ENCODE measurements around the gene TEX19.

TEX19 gene

GRCh38 chr17:82338858-82339633 lies 20.0 kb upstream of the TEX19 start:
- peak overlapping the region; percentile 2 for H3K4me3 ChIP-seq (ENCODE audit: low read depth, low read length)
- no peak for TF ChIP-seq CTCF (IDR thresholded peaks at IDR 0.05; ENCODE audit: low read depth, low read length, missing control alignments)
- DNase-seq (ENCODE audit: low read depth): peak; percentile 35
- in situ Hi-C loops (cut with HindIII; ENCODE audit: low sequenced_read_pairs): no loop called here

GRCh38 chr17:82339634-82340580 lies 19.1 kb upstream of the TEX19 start:
- in situ Hi-C loops (cut with HindIII; ENCODE audit: low sequenced_read_pairs): loop anchor here (10.0 kb wide), 1 partner anchor 75 kb away; the partner anchor contains the start of genes HEXD and OGFOD3
- peak overlapping the region; percentile 2 for H3K4me3 ChIP-seq (ENCODE audit: low read depth, low read length)
- TF ChIP-seq CTCF (IDR thresholded peaks at IDR 0.05; ENCODE audit: low read depth, low read length, missing control alignments): no peak
- no peak for DNase-seq (ENCODE audit: low read depth)

- in situ Hi-C loops (cut with HindIII; ENCODE audit: low sequenced_read_pairs): loop anchor here (10.0 kb wide), 1 partner anchor 72 kb away; the partner anchor contains the start of genes HEXD and OGFOD3
- no peak overlapping the region for H3K4me3 ChIP-seq (ENCODE audit: low read depth, low read length)
- TF ChIP-seq CTCF (IDR thresholded peaks at IDR 0.05; ENCODE audit: low read depth, low read length, missing control alignments): no peak
Measured at GRCh38 chr17:82342361-82343079, 16.5 kb upstream of the TEX19 start.

GRCh38 chr17:82343560-82343959 lies 15.5 kb upstream of the TEX19 start:
- in situ Hi-C loops (cut with HindIII; ENCODE audit: low sequenced_read_pairs): loop anchor here (10.0 kb wide), 1 partner anchor 71 kb away; the partner anchor contains the start of genes HEXD and OGFOD3
- no peak overlapping the region for H3K4me3 ChIP-seq (ENCODE audit: low read depth, low read length)
- no peak for DNase-seq (ENCODE audit: low read depth)
- no peak for TF ChIP-seq CTCF (IDR thresholded peaks at IDR 0.05; ENCODE audit: low read depth, low read length, missing control alignments)

More at GRCh38 chr17:82342361-82343079, 16.5 kb upstream of the TEX19 start:
- no peak for DNase-seq (ENCODE audit: low read depth)

GRCh38 chr17:82344175-82344907 lies 14.7 kb upstream of the TEX19 start:
- DNase-seq (ENCODE audit: low read depth): no peak
- H3K4me3 ChIP-seq (ENCODE audit: low read depth, low read length): no peak overlapping the region
- in situ Hi-C loops (cut with HindIII; ENCODE audit: low sequenced_read_pairs): loop anchor here (10.0 kb wide), 1 partner anchor 70 kb away; the partner anchor contains the start of genes HEXD and OGFOD3
- TF ChIP-seq CTCF (IDR thresholded peaks at IDR 0.05; ENCODE audit: low read depth, low read length, missing control alignments): no peak

Data from astrocyte of the cerebellum (primary cell).